RWPE2 (cell line): Measurements from ENCODE around the gene SMYD3.

Experiments used
- ATAC-seq: fragments of 200-7000 bp; cut with Tn5 transposase; 3 replicates; pipeline ENCODE4 v1.9.1; 2021; ENCODE audit warnings: low read depth
- DNase-seq: peaks from one replicate; pipeline ENCODE4 v3.0.0-alpha.2; 2020; ENCODE audit warnings: low spot score
- H3K27ac ChIP-seq: fragments of 450-650 bp; 2 replicates; pipeline ENCODE4 v1.5.1; 2017; ENCODE audit warnings: mild to moderate bottlenecking; ENCODE audit not compliant: poor library complexity, severe bottlenecking
- H3K27me3 ChIP-seq: fragments of 250-450 bp; sonication (Bioruptor Pico); 2 replicates; pipeline ENCODE4 v1.5.1; 2021; ENCODE audit warnings: mild to moderate bottlenecking, moderate library complexity; ENCODE audit not compliant: insufficient read depth, poor library complexity, severe bottlenecking
- H3K36me3 ChIP-seq: fragments of 250-450 bp; sonication (Bioruptor Pico); 2 replicates; pipeline ENCODE4 v1.5.1; 2020; ENCODE audit warnings: low read depth, mild to moderate bottlenecking, moderate library complexity
- H3K4me1 ChIP-seq: fragments of 250-450 bp; sonication (Bioruptor Pico); 2 replicates; pipeline ENCODE4 v1.5.1; 2021; ENCODE audit warnings: mild to moderate bottlenecking, moderate library complexity; ENCODE audit not compliant: insufficient read depth, poor library complexity, severe bottlenecking
- H3K4me3 ChIP-seq: fragments of 250-450 bp; sonication (Bioruptor Pico); 2 replicates; pipeline ENCODE4 v1.5.1; 2021; ENCODE audit warnings: mild to moderate bottlenecking, moderate library complexity; ENCODE audit not compliant: severe bottlenecking
- H3K9me3 ChIP-seq: fragments of 250-450 bp; sonication (Bioruptor Pico); 2 replicates; pipeline ENCODE4 v1.5.1; 2021; ENCODE audit warnings: mild to moderate bottlenecking, moderate library complexity; ENCODE audit not compliant: severe bottlenecking
- TF ChIP-seq, protein P1 (sequence below): fragments of 450-650 bp; IDR thresholded peaks from one replicate; pipeline ENCODE4 v1.5.1; 2017; ENCODE audit warnings: mild to moderate bottlenecking, moderate library complexity; ENCODE audit not compliant: poor library complexity, severe bottlenecking

The SMYD3 gene

DNA sequence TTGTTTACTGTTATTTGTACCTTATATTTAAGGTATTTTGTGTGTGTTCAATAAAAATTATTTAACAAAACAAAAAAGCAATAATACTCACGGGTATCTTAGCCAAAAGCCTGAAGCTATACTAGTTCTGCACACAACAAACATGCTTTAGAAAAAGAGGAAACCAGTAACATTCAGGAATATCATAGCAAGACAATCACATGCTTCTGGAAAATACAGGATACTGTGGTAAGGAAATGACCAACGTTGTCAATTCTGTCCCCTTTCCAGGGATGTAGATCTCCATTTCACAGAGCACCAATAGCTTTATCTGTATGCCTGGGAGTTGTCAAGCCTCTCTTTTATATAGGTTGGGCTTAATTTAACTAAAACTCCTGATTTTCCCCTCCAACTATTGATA lies 288.4 kb downstream of the SMYD3 start:
- no peak overlapping the region for H3K27ac ChIP-seq
- no peaks in the 10 kb centered on the region for H3K4me1 ChIP-seq
- no peak for ATAC-seq
- TF ChIP-seq, protein P1, sequence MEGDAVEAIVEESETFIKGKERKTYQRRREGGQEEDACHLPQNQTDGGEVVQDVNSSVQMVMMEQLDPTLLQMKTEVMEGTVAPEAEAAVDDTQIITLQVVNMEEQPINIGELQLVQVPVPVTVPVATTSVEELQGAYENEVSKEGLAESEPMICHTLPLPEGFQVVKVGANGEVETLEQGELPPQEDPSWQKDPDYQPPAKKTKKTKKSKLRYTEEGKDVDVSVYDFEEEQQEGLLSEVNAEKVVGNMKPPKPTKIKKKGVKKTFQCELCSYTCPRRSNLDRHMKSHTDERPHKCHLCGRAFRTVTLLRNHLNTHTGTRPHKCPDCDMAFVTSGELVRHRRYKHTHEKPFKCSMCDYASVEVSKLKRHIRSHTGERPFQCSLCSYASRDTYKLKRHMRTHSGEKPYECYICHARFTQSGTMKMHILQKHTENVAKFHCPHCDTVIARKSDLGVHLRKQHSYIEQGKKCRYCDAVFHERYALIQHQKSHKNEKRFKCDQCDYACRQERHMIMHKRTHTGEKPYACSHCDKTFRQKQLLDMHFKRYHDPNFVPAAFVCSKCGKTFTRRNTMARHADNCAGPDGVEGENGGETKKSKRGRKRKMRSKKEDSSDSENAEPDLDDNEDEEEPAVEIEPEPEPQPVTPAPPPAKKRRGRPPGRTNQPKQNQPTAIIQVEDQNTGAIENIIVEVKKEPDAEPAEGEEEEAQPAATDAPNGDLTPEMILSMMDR: no peak
- H3K4me3 ChIP-seq: no peak overlapping the region
- no peaks in the 10 kb centered on the region for H3K27me3 ChIP-seq
- no peaks in the 10 kb centered on the region for H3K9me3 ChIP-seq
- DNase-seq: no peak
- no peaks in the 10 kb centered on the region for H3K36me3 ChIP-seq

GRCh38 chr1:246216906-246217305 lies 290.2 kb downstream of the SMYD3 start:
- no peak for DNase-seq
- H3K36me3 ChIP-seq: no peaks in the 10 kb centered on the region
- no peak overlapping the region for H3K4me3 ChIP-seq
- TF ChIP-seq, protein P1: no peak
- H3K27ac ChIP-seq: no peak overlapping the region
- H3K4me1 ChIP-seq: no peaks in the 10 kb centered on the region
- ATAC-seq: no peak
- no peaks in the 10 kb centered on the region for H3K9me3 ChIP-seq
- H3K27me3 ChIP-seq: no peaks in the 10 kb centered on the region

DNA sequence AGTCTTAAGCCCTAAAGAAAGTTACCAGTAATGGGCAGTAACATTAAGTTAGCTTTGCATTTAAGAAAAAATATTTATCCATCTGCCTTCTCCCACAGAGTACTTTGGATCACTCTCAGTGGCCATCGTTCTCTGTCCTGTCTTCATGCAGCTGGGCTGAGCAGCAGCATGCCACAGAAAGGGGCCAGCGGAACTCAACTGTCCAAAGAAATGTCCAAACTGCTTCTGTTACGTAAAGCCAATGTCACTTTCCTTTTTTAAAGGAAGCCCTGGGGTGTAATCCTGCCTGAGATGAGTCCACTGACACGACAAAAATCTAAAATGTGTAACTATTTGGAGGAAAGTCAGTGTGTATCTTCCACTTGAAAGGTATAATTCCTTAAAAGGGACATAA lies 291.6 kb downstream of the SMYD3 start:
- Histone ChIP-seq H3K27me3 (no peaks in the 10 kb centered on the region), H3K27ac (no peak overlapping the region), H3K4me3 (no peak overlapping the region), H3K4me1 (no peaks in the 10 kb centered on the region), H3K36me3 (no peaks in the 10 kb centered on the region), H3K9me3 (no peaks in the 10 kb centered on the region)
- TF ChIP-seq, protein P1: no peak
- ATAC-seq (no peak), DNase-seq (no peak)

- Histone ChIP-seq H3K4me1 (no peaks in the 10 kb centered on the region), H3K27ac (no peak overlapping the region), H3K27me3 (no peaks in the 10 kb centered on the region), H3K4me3 (no peak overlapping the region), H3K9me3 (no peaks in the 10 kb centered on the region), H3K36me3 (no peaks in the 10 kb centered on the region)
- ATAC-seq (no peak), DNase-seq (no peak)
- TF ChIP-seq, protein P1: no peak
Observed at GRCh38 chr1:246214708-246215509, 292.2 kb downstream of the SMYD3 start.

DNA sequence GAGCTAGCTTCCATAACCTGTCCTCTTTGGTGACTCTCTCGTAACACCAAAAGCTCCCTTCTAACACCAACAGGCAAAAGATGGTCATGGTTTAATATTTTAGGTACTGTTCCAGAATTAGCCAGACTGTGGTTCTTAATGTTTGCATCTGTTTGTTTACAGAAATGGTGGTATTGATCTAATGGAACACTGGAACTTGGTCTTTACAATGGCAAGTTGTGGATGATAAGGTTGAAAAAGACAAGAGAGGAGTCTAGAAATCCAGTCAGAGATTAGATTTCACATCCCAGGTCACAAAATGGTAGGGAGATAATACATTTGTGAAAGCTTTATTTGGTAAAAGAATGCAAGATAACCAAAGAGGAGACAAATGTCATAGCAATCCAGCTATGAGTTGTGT lies 293.1 kb downstream of the SMYD3 start:
- ATAC-seq (no peak), DNase-seq (no peak)
- TF ChIP-seq, protein P1: no peak
- Histone ChIP-seq H3K4me1 (no peaks in the 10 kb centered on the region), H3K36me3 (no peaks in the 10 kb centered on the region), H3K4me3 (no peak overlapping the region), H3K9me3 (no peaks in the 10 kb centered on the region), H3K27ac (no peak overlapping the region), H3K27me3 (no peaks in the 10 kb centered on the region)
